Stomach (tissue), 4 donors: ENCODE results near the gene STXBP6.

Source experiments
- CTCF ChIP-seq, 7 experiments: fragments of 450-650 bp in 4 of 7; fragments of 200-600 bp in 3 of 7; sonication (generic) in 3 of 7; IDR thresholded peaks; one replicate each; pipeline ENCODE4 v1.5.1; 2016 to 2019; ENCODE audit warnings: antibody characterized with exemption in 7 of 7, control low read depth in 2 of 7, mild to moderate bottlenecking in 1 of 7
- EP300 ChIP-seq: sonication (generic); formaldehyde crosslinking; IDR thresholded peaks from one replicate; pipeline ENCODE4 v1.6.1; 2017; ENCODE audit warnings: antibody characterized with exemption
- POLR2A ChIP-seq, 4 donors: fragments of 450-650 bp; IDR thresholded peaks; one replicate each; pipeline ENCODE4 v1.6.1; 2016; ENCODE audit warnings: antibody characterized with exemption in 4 of 4, control low read depth in 2 of 4, mild to moderate bottlenecking in 1 of 4, moderate library complexity in 1 of 4
- POLR2AphosphoS5 ChIP-seq, 3 donors: sonication (generic); formaldehyde crosslinking; IDR thresholded peaks; one replicate each; pipeline ENCODE4 v1.6.1; 2016; ENCODE audit warnings: antibody characterized with exemption in 3 of 3

GRCh38 chr14:24818823-24819341, 231.1 kb downstream of the STXBP6 start:
- no peak for TF ChIP-seq CTCF (IDR thresholded peaks at IDR 0.05)
- TF ChIP-seq POLR2AphosphoS5 (IDR thresholded peaks at IDR 0.05), result no peak
- TF ChIP-seq EP300, result no peak
- TF ChIP-seq POLR2A (IDR thresholded peaks at IDR 0.05), result no peak
